Fibroblast of the aortic adventitia (primary cell): ENCODE results near the gene ULBP2. TPM values are rescaled to one million over a fixed set of nuclear protein-coding genes. Genes with fewer than 3 reads are reported as not detected.
"Not testable (repeated sequence)": the region's sequence is repeated elsewhere in the genome, so short reads cannot be mapped to it uniquely, and the experiment has no call there.

Experiments
- DNase-seq: peaks from one replicate; pipeline ENCODE4 v3.0.0-alpha.2; 2010; ENCODE audit warnings: low read depth
- H3K4me3 ChIP-seq: 2 replicates; pipeline ENCODE4 v1.5.1; 2011; ENCODE audit warnings: low read depth, mild to moderate bottlenecking, control low read depth, low read length, moderate library complexity
- total RNA-seq: library from RNA; depleted of rRNA; stranded (reverse); fragments of >200 nt; gene quantifications from 2 replicates; pipeline ENCODE4 v1.2.3, GENCODE V29; 2012; ENCODE audit warnings: low replicate concordance
- TF ChIP-seq, protein P1 (sequence below): IDR thresholded peaks from 2 replicates; pipeline ENCODE4 v1.5.1; 2011; ENCODE audit warnings: mild to moderate bottlenecking, low read length, control low read depth, inconsistent platforms; ENCODE audit not compliant: insufficient read depth

The ULBP2 gene
- total RNA-seq, 1 donor: 3.3 TPM

DNA sequence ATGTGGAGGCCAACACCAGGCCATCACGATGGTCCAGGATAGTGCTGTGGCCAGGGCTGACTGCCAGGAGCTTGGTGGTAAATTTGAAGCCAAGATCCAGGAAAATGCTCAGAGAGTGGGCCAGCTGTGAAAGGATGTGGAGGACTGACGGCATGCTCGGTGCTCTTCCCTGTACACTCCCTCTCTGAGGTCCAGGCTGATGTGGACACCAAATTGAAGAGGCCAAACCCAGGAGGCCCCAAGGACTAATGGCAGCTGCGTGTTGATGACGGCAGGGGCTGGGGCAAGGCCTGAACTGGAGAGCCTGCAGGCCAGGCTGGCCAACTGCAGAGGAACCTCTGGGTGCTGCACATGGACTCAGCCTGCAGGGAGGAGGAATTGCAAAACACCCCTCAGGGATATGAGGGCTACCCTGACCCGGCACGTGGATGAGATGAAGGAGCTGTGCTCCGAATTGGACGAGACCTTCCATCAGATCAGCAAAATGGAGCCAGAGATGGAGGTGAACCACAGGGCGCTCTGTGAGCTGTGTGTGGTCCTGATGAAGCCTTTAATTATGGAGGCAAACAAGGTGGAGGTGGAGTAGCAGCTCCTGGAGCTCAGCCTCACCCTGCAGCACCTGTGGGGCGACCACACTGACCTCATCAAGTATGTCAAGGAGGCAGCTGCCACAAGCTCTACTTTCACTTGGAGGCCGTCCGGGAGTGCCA lies 37.0 kb upstream of the ULBP2 start:
- no peak for DNase-seq
- no peak overlapping the region for H3K4me3 ChIP-seq
- TF ChIP-seq, protein P1, sequence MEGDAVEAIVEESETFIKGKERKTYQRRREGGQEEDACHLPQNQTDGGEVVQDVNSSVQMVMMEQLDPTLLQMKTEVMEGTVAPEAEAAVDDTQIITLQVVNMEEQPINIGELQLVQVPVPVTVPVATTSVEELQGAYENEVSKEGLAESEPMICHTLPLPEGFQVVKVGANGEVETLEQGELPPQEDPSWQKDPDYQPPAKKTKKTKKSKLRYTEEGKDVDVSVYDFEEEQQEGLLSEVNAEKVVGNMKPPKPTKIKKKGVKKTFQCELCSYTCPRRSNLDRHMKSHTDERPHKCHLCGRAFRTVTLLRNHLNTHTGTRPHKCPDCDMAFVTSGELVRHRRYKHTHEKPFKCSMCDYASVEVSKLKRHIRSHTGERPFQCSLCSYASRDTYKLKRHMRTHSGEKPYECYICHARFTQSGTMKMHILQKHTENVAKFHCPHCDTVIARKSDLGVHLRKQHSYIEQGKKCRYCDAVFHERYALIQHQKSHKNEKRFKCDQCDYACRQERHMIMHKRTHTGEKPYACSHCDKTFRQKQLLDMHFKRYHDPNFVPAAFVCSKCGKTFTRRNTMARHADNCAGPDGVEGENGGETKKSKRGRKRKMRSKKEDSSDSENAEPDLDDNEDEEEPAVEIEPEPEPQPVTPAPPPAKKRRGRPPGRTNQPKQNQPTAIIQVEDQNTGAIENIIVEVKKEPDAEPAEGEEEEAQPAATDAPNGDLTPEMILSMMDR: no peak

DNA sequence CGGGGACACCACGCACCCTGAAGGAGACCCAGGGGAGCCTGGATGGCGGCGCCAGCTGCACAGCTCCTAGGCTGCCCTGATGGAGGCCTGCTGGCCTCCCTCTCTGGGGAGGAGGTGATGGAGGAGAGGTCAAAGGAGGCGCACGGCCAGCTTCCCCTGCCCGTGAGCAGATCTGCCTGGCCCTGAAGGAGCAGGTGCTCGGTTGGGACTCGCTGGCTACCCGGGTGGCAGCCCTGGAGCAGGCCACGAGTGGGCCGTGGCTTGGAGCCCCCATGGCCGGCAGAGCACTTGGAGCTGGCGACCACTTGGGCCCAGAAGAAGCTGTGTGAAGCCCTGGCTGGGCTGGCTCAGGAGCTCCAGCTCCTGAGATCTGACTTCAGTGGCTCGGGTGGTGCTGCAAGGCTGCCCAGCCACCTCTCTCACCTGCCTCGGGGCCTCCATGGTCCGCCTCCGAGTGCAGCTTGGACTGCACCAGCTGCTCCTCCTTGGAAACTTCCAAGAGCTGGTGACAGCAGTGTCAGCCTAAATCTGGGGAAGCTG lies 36.4 kb upstream of the ULBP2 start:
- no peak for DNase-seq
- TF ChIP-seq, protein P1: no peak
- no peak overlapping the region for H3K4me3 ChIP-seq

DNA sequence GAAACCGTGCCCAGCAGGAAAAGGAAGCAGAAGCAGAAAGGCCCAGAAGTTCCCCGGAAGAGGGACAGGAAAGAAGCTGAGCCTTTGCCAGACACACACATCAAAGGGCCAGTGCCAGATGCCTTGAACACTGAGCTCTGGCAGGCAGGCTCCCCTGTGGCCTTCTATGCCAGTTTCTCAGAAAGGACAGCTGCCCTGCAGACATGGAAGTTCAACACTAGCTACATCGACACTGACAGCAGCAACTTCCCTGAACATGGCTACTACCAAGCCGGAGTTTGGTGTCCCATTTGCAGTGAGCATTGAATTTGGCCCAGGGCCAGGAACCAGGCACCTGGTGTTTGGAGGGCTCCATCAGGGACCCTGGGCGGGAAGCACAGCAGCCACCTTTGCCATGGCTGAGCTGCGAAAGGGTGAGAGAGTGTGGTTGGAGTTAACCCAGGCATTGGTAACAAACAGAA lies 35.9 kb upstream of the ULBP2 start:
- TF ChIP-seq, protein P1: no peak
- no peak for DNase-seq
- no peak overlapping the region for H3K4me3 ChIP-seq

DNA sequence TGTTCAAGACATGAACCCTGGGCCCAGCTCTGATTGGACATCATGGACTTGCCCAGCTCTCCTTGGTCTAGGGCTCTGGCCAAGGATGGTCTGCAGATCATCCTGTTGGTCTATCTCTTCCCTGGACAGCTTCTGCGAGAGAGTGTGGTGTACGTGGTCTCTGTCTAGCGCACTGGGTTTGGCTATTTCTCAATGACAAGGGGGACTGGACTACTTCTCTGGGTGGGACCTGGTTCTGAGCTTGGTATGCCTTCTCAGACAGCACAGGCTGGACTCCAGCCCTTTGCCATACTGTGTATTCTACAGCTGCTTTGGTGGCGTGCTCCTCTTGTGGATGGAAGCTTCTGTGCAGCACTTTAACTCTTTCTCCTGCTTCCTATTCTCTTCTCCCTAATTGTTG lies 35.4 kb upstream of the ULBP2 start:
- TF ChIP-seq, protein P1: no peak
- DNase-seq: no peak
- H3K4me3 ChIP-seq: no peak overlapping the region

DNA sequence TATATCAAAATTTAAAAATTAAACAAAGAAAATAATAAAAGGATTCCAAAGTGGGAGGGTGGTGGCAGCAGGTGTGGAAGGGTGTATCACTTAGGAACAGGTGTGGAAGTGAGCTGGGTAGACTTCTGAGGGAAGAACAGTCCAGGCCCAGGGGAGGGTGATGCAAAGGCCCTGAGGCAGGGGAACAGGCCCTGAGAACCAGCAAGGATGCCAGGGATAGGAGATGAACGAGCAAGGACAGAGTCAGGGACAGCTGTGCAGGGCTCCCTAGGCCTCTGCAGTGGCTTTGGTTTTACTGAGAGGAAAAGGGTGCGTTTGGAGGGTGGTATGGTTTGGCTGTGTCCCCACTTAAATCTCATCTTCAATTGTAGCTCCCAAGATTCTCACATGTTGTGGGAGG lies 34.5 kb upstream of the ULBP2 start:
- DNase-seq: no peak

DNA sequence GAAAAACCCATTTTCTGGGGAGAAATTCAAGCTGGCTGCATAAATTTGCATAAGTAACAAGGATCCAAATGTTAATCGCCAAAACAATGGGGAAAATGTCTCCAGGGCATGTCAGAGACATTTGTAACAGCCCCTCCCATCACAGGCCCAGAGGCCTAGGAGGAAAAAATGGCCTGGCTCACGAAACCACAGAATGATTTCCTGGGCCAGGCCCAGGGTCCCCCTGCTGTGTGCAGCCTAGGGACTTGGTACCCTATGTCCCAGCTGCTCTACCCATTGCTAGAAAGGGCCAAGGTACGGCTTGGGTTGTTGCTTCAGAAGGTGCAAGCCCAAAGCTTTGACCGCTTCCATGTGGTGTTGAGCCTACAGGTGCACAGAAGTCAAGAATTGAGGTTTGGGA lies 33.3 kb upstream of the ULBP2 start:
- not testable (repeated sequence) for DNase-seq, H3K4me3 ChIP-seq

More for the DNA sequence above, 34.5 kb upstream of the ULBP2 start:
- TF ChIP-seq, protein P1: no peak
- H3K4me3 ChIP-seq: no peak overlapping the region

DNA sequence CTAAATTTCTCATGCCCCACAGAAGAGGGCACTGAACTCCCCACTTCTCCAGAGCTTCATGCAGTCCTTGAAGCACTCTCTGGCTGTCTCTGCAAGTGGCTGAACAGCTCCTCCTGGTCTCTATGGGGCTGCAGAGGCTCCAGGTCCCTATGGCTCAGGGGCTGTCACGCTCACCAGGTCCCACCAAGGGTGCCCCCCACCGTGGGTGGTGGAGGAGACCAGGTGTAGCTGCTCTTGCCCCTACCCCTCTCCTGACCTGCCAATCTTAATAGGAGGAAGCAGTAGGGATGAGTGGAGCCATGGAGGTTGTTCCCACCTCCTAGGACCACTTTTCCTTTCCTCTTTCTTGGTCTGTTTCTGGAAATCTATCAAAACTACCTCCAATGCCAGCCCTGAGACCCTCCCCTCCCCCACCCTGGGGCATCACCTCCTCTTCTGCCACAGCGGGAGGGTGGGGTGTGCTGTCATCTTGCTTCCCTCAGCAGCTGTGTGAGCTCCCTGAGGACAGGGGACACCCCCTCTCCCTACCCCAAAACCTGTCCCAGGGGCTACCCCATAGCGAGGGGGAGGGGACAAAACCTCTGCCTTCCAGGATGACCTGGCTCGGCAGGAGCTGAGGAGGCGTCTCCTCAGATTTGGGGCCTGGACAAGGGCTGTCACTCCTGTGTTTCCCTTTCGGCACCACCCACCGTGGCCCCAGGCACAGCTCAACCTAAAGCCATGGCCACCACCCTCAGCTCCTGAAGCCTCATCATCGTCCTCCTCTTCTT lies 31.9 kb upstream of the ULBP2 start:
- H3K4me3 ChIP-seq: no peak overlapping the region
- TF ChIP-seq, protein P1: no peak
- no peak for DNase-seq
